Prostate gland (tissue), 2 donors: Measurements from ENCODE around the gene ROR1. TPM values are rescaled to one million over a fixed set of nuclear protein-coding genes. Genes with fewer than 3 reads are reported as not detected.
"Not testable (repeated sequence)": the region's sequence is repeated elsewhere in the genome, so short reads cannot be mapped to it uniquely, and the experiment has no call there.

Experiments
- DNase-seq: peaks from one replicate; pipeline ENCODE4 v3.0.0-alpha.2; 2019; ENCODE audit warnings: low spot score
- H3K27ac ChIP-seq, 2 donors: fragments of 200-600 bp; sonication (generic); 2 replicates each; pipeline ENCODE4 v1.5.1; 2017 to 2019
- H3K27me3 ChIP-seq: fragments of 200-600 bp; sonication (generic); replicated peaks from 2 replicates; pipeline ENCODE4 v1.5.1; 2019; ENCODE audit not compliant: insufficient read depth
- H3K36me3 ChIP-seq, 2 donors: fragments of 200-600 bp; sonication (generic); 1 replicate in 1 of 2; 2 replicates in 1 of 2; pipeline versions ENCODE4 v1.5.1 to v1.8.1; 2017 to 2019
- H3K4me1 ChIP-seq: fragments of 200-600 bp; sonication (generic); replicated peaks from 2 replicates; pipeline ENCODE4 v1.5.1; 2019
- H3K4me3 ChIP-seq, 2 donors: fragments of 200-600 bp; sonication (generic); 2 replicates each; pipeline ENCODE4 v1.5.1; 2017 to 2019
- H3K9me3 ChIP-seq: fragments of 200-600 bp; sonication (generic); 2 replicates; pipeline ENCODE4 v1.5.1; 2017
- POLR2A ChIP-seq: fragments of 450-650 bp; IDR thresholded peaks from one replicate; pipeline ENCODE4 v1.6.1; 2016; ENCODE audit warnings: antibody characterized with exemption, mild to moderate bottlenecking
- POLR2AphosphoS5 ChIP-seq: sonication (generic); formaldehyde crosslinking; IDR thresholded peaks from one replicate; pipeline ENCODE4 v1.6.1; 2017; ENCODE audit warnings: antibody characterized with exemption
- WGBS: methylation state at CpG from one replicate; pipeline ENCODE4 v1.1.5; 2018; 5-methylcytosine and 5-hydroxymethylcytosine counted together
- intact Hi-C: fragments of 100-400 bp; cut with DNase I; formaldehyde crosslinking; loops from one replicate; pipeline ENCODE4 v1.14.2; 2022
- total RNA-seq, 2 donors: library from RNA; depleted of rRNA; stranded (reverse); fragments of >200 nt; gene quantifications; one replicate each; pipeline ENCODE4 v1.1.0, GENCODE V29; 2016
- TF ChIP-seq, protein P1 (sequence below), 4 experiments: fragments of 200-600 bp in 2 of 4; fragments of 450-650 bp in 2 of 4; sonication (generic) in 2 of 4; IDR thresholded peaks; 1 replicate in 3 of 4; 2 replicates in 1 of 4; pipeline ENCODE4 v1.5.1; 2016 to 2019; ENCODE audit warnings: antibody characterized with exemption in 4 of 4, mild to moderate bottlenecking in 2 of 4, moderate library complexity in 2 of 4

Gene ROR1
- total RNA-seq, 2 donors from 2014 or later: 7.3 to 11.1 TPM

DNA sequence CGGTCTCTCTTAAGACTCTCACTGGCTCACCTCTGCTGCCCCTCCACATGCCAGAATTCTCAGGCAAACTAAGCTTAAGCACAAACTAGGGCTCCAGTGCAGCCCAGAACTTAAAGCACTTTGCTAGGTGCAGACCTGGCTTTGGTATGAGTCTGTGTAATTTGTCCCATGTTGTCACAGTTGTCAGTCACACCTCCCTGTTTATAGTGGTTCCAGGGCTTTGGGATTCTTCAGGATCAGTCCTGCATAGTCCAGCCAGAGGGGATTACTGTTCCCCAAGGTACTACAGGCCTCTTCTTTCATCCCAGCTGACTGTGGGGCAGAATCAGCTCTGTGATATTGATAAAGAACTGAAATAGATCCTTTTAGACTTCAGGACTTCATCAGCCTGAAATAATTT is 324.6 kb downstream of the ROR1 start:
- Histone ChIP-seq H3K27me3 (no peaks in the 10 kb centered on the region), H3K9me3 (no peaks in the 10 kb centered on the region), H3K36me3 (no peaks in the 10 kb centered on the region), H3K27ac (no peak overlapping the region), H3K4me1 (no peaks in the 10 kb centered on the region), H3K4me3 (no peak overlapping the region)
- TF ChIP-seq, protein P1, sequence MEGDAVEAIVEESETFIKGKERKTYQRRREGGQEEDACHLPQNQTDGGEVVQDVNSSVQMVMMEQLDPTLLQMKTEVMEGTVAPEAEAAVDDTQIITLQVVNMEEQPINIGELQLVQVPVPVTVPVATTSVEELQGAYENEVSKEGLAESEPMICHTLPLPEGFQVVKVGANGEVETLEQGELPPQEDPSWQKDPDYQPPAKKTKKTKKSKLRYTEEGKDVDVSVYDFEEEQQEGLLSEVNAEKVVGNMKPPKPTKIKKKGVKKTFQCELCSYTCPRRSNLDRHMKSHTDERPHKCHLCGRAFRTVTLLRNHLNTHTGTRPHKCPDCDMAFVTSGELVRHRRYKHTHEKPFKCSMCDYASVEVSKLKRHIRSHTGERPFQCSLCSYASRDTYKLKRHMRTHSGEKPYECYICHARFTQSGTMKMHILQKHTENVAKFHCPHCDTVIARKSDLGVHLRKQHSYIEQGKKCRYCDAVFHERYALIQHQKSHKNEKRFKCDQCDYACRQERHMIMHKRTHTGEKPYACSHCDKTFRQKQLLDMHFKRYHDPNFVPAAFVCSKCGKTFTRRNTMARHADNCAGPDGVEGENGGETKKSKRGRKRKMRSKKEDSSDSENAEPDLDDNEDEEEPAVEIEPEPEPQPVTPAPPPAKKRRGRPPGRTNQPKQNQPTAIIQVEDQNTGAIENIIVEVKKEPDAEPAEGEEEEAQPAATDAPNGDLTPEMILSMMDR (IDR thresholded peaks at IDR 0.05): no peak
- no peak for DNase-seq
- intact Hi-C loops: no loop called here
- 95% methylated on average over 1 of the region's 1 CpG for WGBS

DNA sequence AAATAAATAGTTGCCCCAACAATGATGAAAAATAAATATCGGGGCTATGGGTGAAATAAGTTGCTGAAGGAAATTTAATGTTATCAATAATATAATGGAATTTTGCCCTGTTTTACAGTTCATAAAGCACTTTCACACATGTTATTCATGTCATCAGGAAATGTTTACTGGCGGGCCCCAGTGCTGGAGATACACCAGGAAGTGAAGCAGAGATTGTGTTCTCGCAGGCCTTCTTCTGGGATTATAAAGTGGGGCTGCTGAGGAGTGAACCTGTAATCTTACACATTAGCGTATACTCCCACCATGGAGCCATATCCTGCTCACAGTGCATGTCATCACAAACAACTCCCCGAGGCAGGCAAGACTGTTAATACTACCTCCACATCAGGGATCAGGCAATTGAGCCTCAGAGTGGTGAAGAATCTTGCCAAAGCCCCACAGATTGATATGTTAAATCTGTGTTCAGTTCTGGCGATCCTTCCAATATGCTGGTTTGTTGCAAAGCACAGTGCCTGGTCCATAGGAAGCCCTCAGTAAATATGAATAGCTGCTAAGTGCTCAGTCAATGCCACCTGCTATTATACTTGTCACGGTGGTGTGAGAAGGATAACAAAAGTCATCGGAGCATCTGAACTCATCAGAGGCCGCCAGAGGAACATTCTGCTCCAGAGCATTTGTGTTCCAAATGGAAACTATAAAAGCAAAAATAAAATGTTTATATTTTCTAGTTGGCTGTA is 325.2 kb downstream of the ROR1 start:
- TF ChIP-seq, protein P1 (IDR thresholded peaks at IDR 0.05): no peak
- TF ChIP-seq POLR2AphosphoS5: no peak
- TF ChIP-seq POLR2A: no peak
- 66% methylated on average over 9 of the region's 9 CpGs for WGBS
- DNase-seq: no peak
- no peak overlapping the region for H3K4me3 ChIP-seq
- no peaks in the 10 kb centered on the region for H3K4me1 ChIP-seq
- no peaks in the 10 kb centered on the region for H3K27me3 ChIP-seq
- no peaks in the 10 kb centered on the region for H3K36me3 ChIP-seq
- no peak overlapping the region for H3K27ac ChIP-seq
- intact Hi-C loops: no loop called here
- H3K9me3 ChIP-seq: no peaks in the 10 kb centered on the region

DNA sequence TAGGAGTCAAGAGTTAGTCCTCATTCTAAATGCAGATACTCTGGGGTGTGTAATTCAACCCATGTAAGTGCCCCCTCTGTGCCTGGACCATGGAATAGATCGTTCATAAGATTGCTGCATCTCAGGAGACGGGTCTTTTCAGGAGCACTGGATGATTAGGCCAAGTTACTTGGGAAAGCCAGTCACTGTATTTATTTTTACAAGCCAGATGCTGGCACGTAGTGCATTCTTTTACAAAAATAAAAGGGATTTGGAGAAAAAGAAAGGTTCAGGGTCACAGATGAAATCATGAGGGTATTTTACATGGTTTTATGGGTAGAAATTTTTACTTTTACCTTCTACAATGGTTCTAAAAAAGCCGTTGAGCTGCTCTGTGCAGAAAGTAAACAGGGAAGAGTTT is 327.0 kb downstream of the ROR1 start:
- Histone ChIP-seq H3K9me3 (no peaks in the 10 kb centered on the region), H3K27me3 (no peaks in the 10 kb centered on the region), H3K4me3 (no peak overlapping the region), H3K4me1 (no peaks in the 10 kb centered on the region), H3K36me3 (no peaks in the 10 kb centered on the region), H3K27ac (no peak overlapping the region)
- intact Hi-C loops: no loop called here
- TF ChIP-seq, protein P1 (IDR thresholded peaks at IDR 0.05): no peak
- TF ChIP-seq POLR2A: no peak
- TF ChIP-seq POLR2AphosphoS5: no peak
- DNase-seq: no peak
- 38% methylated on average over 4 of the region's 4 CpGs for WGBS

DNA sequence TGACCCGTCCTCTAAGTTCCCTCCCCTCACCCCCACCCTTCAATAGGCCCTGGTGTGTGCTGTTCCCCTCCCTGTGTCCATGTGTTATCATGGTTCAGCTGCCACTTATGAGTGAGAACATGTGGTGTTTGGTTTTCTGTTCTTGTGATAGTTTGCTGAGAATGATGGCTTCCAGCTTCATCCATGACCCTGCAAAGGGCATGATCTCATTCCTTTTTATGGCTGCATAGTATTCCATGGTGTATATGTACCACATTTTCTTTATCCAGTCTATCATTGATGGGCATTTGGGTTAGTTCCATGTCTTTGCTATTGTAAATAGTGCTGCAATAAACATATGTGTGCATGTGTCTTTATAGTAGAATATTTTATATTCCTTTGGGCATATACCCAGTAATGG is 330.8 kb downstream of the ROR1 start:
- H3K4me3 ChIP-seq, H3K9me3 ChIP-seq, H3K4me1 ChIP-seq, DNase-seq, H3K36me3 ChIP-seq, H3K27me3 ChIP-seq, H3K27ac ChIP-seq, intact Hi-C loops: not testable (repeated sequence)
- WGBS: 95% methylated on average over 1 of the region's 1 CpG

DNA sequence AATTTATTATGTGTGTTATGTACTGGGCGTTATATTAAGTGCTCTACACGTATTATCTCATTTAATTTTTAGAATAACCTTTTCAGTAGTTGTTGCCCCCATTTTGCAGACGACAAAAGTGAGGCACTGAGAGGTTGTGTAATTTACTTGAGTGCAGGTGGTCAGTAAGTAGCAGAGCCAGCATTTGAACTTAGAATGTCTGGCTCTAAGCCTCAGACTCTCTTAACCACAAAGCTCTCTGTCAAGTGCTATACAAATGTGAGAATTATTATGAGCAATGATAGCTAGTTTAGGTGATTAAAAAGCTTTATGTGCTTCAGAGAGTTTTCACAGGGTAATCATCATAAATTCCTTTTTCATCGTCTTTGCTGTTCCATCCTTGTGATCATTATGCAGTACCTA is 333.3 kb downstream of the ROR1 start:
- Histone ChIP-seq H3K4me3 (no peak overlapping the region), H3K36me3 (no peaks in the 10 kb centered on the region), H3K4me1 (no peaks in the 10 kb centered on the region), H3K27ac (no peak overlapping the region), H3K9me3 (no peaks in the 10 kb centered on the region), H3K27me3 (no peaks in the 10 kb centered on the region)
- WGBS: 76% methylated on average over 4 of the region's 4 CpGs
- TF ChIP-seq, protein P1 (IDR thresholded peaks at IDR 0.05): no peak
- no peak for TF ChIP-seq POLR2AphosphoS5
- no peak for DNase-seq
- intact Hi-C loops: no loop called here
